SK-N-SH (cell line): ENCODE measurements around the gene RFX7.

ENCODE experiments used
- FOXM1 ChIP-seq: IDR thresholded peaks from 2 replicates; pipeline ENCODE4 v1.4.0; 2012; ENCODE audit warnings: low read depth, mild to moderate bottlenecking
- POLR2AphosphoS5 ChIP-seq: IDR thresholded peaks from 2 replicates; pipeline ENCODE4 v1.6.1; 2012; ENCODE audit warnings: low read depth, low read length
- RFX5 ChIP-seq: IDR thresholded peaks from 2 replicates; pipeline ENCODE4 v1.6.1; 2012; ENCODE audit warnings: mild to moderate bottlenecking, improper control_type of control experiment, low read length
- TF ChIP-seq, protein P1 (sequence below): fragments of 200-600 bp; sonication (generic); IDR thresholded peaks from 2 replicates; pipeline ENCODE4 v1.6.1; 2017; ENCODE audit warnings: antibody characterized with exemption, mild to moderate bottlenecking, moderate library complexity
- TF ChIP-seq, protein P2 (sequence below): IDR thresholded peaks from 2 replicates; pipeline ENCODE4 v1.4.0; 2012; ENCODE audit warnings: low read depth, borderline replicate concordance
- TF ChIP-seq, protein P3 (sequence below): IDR thresholded peaks from 2 replicates; pipeline ENCODE4 v1.6.1; 2012; ENCODE audit warnings: mild to moderate bottlenecking, low read depth, low read length, moderate library complexity

DNA sequence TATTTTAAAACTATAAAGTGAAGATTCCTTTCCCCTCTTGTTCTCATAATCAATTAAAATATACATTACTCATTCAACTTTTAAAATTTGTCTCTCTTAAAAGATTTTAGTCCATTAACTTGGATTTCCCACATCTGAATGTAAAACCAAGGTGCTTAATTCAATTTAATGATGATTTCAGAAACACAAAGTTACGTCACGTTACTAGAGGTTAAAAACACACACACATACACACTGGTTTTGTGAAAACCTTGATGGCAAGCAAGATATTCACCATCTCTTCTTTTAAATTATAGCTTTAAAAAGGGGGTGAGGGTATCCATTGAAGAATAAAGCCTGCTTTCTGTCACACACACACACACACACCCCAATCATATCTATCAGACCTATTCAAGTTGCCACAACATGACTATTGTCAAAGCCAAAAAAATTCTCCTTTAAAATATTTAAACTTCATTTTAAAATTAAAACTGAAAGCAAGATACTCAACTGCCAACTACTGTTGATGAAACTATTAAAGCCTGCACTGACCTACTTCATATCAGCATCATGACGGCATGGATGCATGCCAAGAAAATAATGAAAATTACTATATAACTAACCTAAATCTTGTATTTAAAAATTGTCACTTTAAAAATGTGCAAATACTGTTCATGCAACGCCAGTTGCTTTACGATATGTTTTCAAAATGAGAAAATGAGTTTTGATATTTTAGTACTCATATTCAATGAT, 2.1 kb downstream of the RFX7 start:
- TF ChIP-seq RFX5 (no peak), POLR2AphosphoS5 (no peak), FOXM1 (no peak)
- TF ChIP-seq, protein P1, sequence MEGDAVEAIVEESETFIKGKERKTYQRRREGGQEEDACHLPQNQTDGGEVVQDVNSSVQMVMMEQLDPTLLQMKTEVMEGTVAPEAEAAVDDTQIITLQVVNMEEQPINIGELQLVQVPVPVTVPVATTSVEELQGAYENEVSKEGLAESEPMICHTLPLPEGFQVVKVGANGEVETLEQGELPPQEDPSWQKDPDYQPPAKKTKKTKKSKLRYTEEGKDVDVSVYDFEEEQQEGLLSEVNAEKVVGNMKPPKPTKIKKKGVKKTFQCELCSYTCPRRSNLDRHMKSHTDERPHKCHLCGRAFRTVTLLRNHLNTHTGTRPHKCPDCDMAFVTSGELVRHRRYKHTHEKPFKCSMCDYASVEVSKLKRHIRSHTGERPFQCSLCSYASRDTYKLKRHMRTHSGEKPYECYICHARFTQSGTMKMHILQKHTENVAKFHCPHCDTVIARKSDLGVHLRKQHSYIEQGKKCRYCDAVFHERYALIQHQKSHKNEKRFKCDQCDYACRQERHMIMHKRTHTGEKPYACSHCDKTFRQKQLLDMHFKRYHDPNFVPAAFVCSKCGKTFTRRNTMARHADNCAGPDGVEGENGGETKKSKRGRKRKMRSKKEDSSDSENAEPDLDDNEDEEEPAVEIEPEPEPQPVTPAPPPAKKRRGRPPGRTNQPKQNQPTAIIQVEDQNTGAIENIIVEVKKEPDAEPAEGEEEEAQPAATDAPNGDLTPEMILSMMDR: no peak
- TF ChIP-seq, protein P2, sequence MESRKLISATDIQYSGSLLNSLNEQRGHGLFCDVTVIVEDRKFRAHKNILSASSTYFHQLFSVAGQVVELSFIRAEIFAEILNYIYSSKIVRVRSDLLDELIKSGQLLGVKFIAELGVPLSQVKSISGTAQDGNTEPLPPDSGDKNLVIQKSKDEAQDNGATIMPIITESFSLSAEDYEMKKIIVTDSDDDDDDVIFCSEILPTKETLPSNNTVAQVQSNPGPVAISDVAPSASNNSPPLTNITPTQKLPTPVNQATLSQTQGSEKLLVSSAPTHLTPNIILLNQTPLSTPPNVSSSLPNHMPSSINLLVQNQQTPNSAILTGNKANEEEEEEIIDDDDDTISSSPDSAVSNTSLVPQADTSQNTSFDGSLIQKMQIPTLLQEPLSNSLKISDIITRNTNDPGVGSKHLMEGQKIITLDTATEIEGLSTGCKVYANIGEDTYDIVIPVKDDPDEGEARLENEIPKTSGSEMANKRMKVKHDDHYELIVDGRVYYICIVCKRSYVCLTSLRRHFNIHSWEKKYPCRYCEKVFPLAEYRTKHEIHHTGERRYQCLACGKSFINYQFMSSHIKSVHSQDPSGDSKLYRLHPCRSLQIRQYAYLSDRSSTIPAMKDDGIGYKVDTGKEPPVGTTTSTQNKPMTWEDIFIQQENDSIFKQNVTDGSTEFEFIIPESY: no peak
- TF ChIP-seq, protein P3, sequence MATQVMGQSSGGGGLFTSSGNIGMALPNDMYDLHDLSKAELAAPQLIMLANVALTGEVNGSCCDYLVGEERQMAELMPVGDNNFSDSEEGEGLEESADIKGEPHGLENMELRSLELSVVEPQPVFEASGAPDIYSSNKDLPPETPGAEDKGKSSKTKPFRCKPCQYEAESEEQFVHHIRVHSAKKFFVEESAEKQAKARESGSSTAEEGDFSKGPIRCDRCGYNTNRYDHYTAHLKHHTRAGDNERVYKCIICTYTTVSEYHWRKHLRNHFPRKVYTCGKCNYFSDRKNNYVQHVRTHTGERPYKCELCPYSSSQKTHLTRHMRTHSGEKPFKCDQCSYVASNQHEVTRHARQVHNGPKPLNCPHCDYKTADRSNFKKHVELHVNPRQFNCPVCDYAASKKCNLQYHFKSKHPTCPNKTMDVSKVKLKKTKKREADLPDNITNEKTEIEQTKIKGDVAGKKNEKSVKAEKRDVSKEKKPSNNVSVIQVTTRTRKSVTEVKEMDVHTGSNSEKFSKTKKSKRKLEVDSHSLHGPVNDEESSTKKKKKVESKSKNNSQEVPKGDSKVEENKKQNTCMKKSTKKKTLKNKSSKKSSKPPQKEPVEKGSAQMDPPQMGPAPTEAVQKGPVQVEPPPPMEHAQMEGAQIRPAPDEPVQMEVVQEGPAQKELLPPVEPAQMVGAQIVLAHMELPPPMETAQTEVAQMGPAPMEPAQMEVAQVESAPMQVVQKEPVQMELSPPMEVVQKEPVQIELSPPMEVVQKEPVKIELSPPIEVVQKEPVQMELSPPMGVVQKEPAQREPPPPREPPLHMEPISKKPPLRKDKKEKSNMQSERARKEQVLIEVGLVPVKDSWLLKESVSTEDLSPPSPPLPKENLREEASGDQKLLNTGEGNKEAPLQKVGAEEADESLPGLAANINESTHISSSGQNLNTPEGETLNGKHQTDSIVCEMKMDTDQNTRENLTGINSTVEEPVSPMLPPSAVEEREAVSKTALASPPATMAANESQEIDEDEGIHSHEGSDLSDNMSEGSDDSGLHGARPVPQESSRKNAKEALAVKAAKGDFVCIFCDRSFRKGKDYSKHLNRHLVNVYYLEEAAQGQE: no peak
